ENCODE data around the gene ANKRD60. TPM values are rescaled to one million over a fixed set of nuclear protein-coding genes. Genes with fewer than 3 reads are reported as not detected.

Gene ANKRD60
- total RNA-seq, 1 donor from 2014 or later = not detected

DNA sequence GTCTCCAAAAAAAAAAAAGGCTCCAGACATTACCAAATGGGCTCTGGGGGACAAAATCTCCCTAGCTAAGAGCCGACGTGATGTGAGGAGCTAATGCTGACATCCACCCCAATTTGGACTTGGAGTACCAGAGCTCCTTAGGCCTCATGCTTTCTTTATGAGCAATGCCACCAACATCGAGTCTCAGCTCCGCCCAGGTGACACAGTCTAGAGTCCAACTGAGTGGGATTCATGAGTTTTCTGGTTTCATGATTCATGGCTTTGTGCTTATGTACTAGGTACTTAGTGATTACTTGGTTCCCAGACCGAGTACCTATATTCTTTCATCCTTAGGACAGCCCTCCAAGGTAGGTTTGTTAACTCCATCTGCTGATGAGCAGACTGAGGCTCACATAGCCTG, 4.4 kb downstream of the ANKRD60 start:
- no peak overlapping the region for H3K4me3 ChIP-seq (ENCODE audit: low read depth, low read length)
- no peak for TF ChIP-seq CTCF (conservative IDR thresholded peaks at IDR 0.05; ENCODE audit: low read depth, low read length)
- no peak for DNase-seq (ENCODE audit: low read depth)

- no peak for TF ChIP-seq CTCF (conservative IDR thresholded peaks at IDR 0.05; ENCODE audit: low read depth, low read length)
- no peak for DNase-seq (ENCODE audit: low read depth)
- no peak overlapping the region for H3K4me3 ChIP-seq (ENCODE audit: low read depth, low read length)
Observed at GRCh38 chr20:58223358-58223941, 5.0 kb downstream of the ANKRD60 start.

- no peak for DNase-seq (ENCODE audit: low read depth)
- H3K4me3 ChIP-seq (ENCODE audit: low read depth, low read length) = no peak overlapping the region
- TF ChIP-seq CTCF (conservative IDR thresholded peaks at IDR 0.05; ENCODE audit: low read depth, low read length) = no peak
Observed at GRCh38 chr20:58222446-58222845, 6.0 kb downstream of the ANKRD60 start.

DNA sequence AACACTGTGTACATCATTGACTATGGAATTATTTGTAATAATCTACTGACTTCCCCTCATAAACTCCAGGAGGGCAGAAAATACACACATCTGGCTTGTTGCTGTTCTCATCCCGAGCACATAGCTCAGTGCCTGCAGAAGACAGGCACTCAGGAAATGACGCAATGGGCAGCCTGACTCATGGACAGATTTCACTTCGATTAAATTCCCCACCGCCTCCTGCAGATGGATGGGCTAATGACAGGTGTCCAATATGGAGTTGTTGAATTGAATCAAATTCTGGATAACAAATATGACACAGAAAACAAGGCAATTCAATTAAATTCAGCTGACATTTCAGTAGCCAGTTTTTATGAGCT, 9.1 kb downstream of the ANKRD60 start:
- TF ChIP-seq CTCF (conservative IDR thresholded peaks at IDR 0.05; ENCODE audit: low read depth, low read length) = no peak
- DNase-seq (ENCODE audit: low read depth) = no peak
- H3K4me3 ChIP-seq (ENCODE audit: low read depth, low read length) = no peak overlapping the region

DNA sequence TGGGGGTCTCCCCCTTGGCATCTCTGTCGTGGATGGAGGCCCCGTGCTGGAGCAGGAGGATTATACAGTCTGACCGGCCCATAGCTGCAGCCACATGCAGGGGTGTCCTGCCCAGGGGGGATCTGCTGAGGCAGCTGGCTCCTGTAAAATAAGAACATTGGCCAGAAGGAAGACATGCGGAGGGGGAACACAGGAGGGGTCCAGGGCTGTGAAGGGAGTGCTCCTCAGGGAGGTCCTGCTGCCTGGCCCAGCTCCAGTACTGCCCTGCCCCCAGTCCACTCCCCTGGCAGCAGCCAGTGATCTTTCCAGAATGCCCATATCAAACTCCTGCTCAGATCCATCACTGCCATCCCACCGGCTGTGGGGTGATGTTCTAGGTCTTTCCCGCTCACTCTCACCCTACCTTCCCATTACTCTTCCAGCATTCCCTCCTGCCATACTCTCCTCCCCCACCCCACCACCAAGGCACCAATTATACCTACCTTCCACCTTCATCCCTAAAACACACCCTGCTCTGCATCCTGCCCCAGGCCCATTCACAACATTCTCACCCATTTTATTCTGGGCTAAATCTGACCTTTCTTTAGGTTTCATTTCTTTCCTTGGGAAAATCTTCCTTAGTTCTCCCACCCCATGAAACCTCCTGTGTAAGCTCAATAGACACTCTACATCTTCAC, 9.7 kb downstream of the ANKRD60 start:
- no peak overlapping the region for H3K4me3 ChIP-seq (ENCODE audit: low read depth, low read length)
- DNase-seq (ENCODE audit: low read depth) = no peak
- TF ChIP-seq CTCF (conservative IDR thresholded peaks at IDR 0.05; ENCODE audit: low read depth, low read length) = no peak

GRCh38 chr20:58216334-58216733, 12.1 kb downstream of the ANKRD60 start:
- no peak for DNase-seq (ENCODE audit: low read depth)
- no peak for TF ChIP-seq CTCF (conservative IDR thresholded peaks at IDR 0.05; ENCODE audit: low read depth, low read length)
- no peak overlapping the region for H3K4me3 ChIP-seq (ENCODE audit: low read depth, low read length)

DNA sequence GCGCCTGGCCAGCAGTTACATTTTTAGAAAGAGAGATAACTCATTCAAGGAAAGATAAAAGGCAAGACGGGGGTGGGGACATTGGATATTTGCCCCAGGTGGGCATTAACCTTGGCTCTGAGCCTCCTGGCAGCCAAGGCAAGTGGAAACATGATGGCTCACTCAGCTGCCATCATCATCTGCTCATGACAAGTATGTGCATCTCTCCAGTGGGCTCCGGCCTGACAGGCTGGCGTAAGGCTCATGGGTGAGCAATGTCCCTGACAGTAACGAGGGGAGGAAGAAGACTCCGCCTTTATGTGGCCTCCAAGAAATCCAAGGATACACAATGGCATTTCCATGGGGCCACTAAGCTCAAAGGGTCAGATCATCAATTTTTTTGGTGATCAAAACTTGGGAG, 13.3 kb downstream of the ANKRD60 start:
- H3K4me3 ChIP-seq (ENCODE audit: low read depth, low read length) = no peak overlapping the region
- DNase-seq (ENCODE audit: low read depth) = no peak
- TF ChIP-seq CTCF (conservative IDR thresholded peaks at IDR 0.05; ENCODE audit: low read depth, low read length) = no peak

Data from epithelial cell of proximal tubule (primary cell).